PC-9 (cell line): ENCODE measurements around the gene IGSF21. TPM values are rescaled to one million over a fixed set of nuclear protein-coding genes. Genes with fewer than 3 reads are reported as not detected.

ENCODE experiments used
- BruUV-seq: library from RNA; stranded (reverse); fragments of 400-500 nt; replicated peaks from 2 replicates; lab custom pipeline; 2021; lab: Mats Ljungman, UMichigan
- CTCF ChIA-PET: fragments of 300-600 bp; sonication (Branson Sonifier 250); formaldehyde crosslinking; loops from one replicate; lab custom pipeline; 2022; ENCODE audit warnings: antibody characterized with exemption; lab: Charles Lee
- POLR2A ChIA-PET: fragments of 300-600 bp; sonication (Branson Sonifier 250); formaldehyde crosslinking; loops from one replicate; lab custom pipeline; 2022; ENCODE audit warnings: antibody characterized with exemption; ENCODE audit not compliant: unreplicated experiment; lab: Charles Lee
- DNase-seq, 2 experiments: peaks; one replicate each; pipeline versions ENCODE4 v3.0.0 to v3.0.0-alpha.2; 2015 to 2022; ENCODE audit warnings: mixed read lengths in 1 of 2
- H2AFZ ChIP-seq: fragments of 200-600 bp; sonication (generic); 2 replicates; pipeline ENCODE4 v1.8.1; 2017; ENCODE audit warnings: antibody characterized with exemption
- H3F3A ChIP-seq: fragments of 200-600 bp; sonication (generic); 2 replicates; pipeline ENCODE4 v1.8.1; 2017; ENCODE audit warnings: antibody characterized with exemption, mild to moderate bottlenecking, low read depth; ENCODE audit not compliant: insufficient read depth
- H3K27ac ChIP-seq: fragments of 200-600 bp; sonication (generic); 2 replicates; pipeline ENCODE4 v1.6.1; 2016; ENCODE audit warnings: mixed run types
- H3K27me3 ChIP-seq: fragments of 200-600 bp; sonication (generic); 2 replicates; pipeline ENCODE4 v1.6.1; 2016; ENCODE audit warnings: low read depth, mixed run types; ENCODE audit not compliant: insufficient read depth
- H3K36me3 ChIP-seq: fragments of 200-600 bp; sonication (generic); 2 replicates; pipeline ENCODE4 v1.6.1; 2016; ENCODE audit warnings: low read depth, mixed run types
- H3K4me1 ChIP-seq: fragments of 200-600 bp; sonication (generic); replicated peaks from 2 replicates; pipeline ENCODE4 v1.6.1; 2016; ENCODE audit warnings: mixed run types; ENCODE audit not compliant: insufficient read depth
- H3K4me2 ChIP-seq: fragments of 200-600 bp; sonication (generic); 2 replicates; pipeline ENCODE4 v1.6.1; 2017; ENCODE audit warnings: mixed run types
- H3K4me3 ChIP-seq: fragments of 200-600 bp; sonication (generic); 2 replicates; pipeline ENCODE4 v1.6.1; 2016; ENCODE audit warnings: mixed run types
- H3K79me2 ChIP-seq: fragments of 200-600 bp; sonication (generic); 2 replicates; pipeline ENCODE4 v1.6.1; 2017; ENCODE audit warnings: low read depth, mixed run types
- H3K9me2 ChIP-seq: fragments of 200-600 bp; sonication (generic); 2 replicates; pipeline ENCODE4 v1.8.1; 2017; ENCODE audit warnings: mild to moderate bottlenecking; ENCODE audit not compliant: insufficient read depth
- H3K9me3 ChIP-seq: fragments of 200-600 bp; sonication (generic); 2 replicates; pipeline ENCODE4 v1.8.1; 2016; ENCODE audit warnings: low read depth; ENCODE audit not compliant: insufficient read depth
- H4K20me1 ChIP-seq: fragments of 200-600 bp; sonication (generic); 2 replicates; pipeline ENCODE4 v1.8.1; 2017; ENCODE audit not compliant: insufficient read depth
- CTCF ChIP-seq: fragments of 200-600 bp; sonication (generic); conservative IDR thresholded peaks from 2 replicates; pipeline ENCODE4 v1.6.1; 2017; ENCODE audit warnings: mixed run types, antibody characterized with exemption, mild to moderate bottlenecking, moderate library complexity
- EZH2 ChIP-seq: fragments of 200-600 bp; sonication (generic); IDR thresholded peaks from 2 replicates; pipeline ENCODE4 v1.8.0; 2017; ENCODE audit warnings: antibody characterized with exemption, low read depth
- intact Hi-C: fragments of 100-400 bp; cut with micrococcal nuclease; formaldehyde crosslinking; loops from one replicate; pipeline ENCODE4 v1.10.0; 2022; ENCODE audit not compliant: unreplicated experiment
- total RNA-seq: library from RNA; stranded (reverse); gene quantifications from 2 replicates; pipeline ENCODE4 v1.2.3, GENCODE V29; 2021

The IGSF21 gene
- total RNA-seq, 1 experiment from 2014 or later = not detected

- DNase-seq = no peak
- intact Hi-C loops = no loop called here
- no peaks in the 10 kb centered on the region for H3K9me3 ChIP-seq
- H3K79me2 ChIP-seq = no peaks in the 10 kb centered on the region
- H3K4me3 ChIP-seq = no peak overlapping the region
- H3K4me2 ChIP-seq = no peak overlapping the region
- H3K27ac ChIP-seq = no peak overlapping the region
- CTCF ChIA-PET = no interaction called here
- H3K4me1 ChIP-seq = no peaks in the 10 kb centered on the region
- BruUV-seq = no TSS peak
- no peaks in the 10 kb centered on the region for H3K9me2 ChIP-seq
- POLR2A ChIA-PET = no interaction called here
- H3K27me3 ChIP-seq = peaks cover 38% of the 10 kb centered on the region
- H3F3A ChIP-seq = no peaks in the 10 kb centered on the region
- TF ChIP-seq CTCF (no peak), EZH2 (no peak)
- no peak overlapping the region for H2AFZ ChIP-seq
- H3K36me3 ChIP-seq = no peaks in the 10 kb centered on the region
- no peaks in the 10 kb centered on the region for H4K20me1 ChIP-seq
These were observed 163.7 kb downstream of the IGSF21 start for GRCh38 chr1:18271336-18271735.

- Histone ChIP-seq H3K79me2 (no peaks in the 10 kb centered on the region), H3K27me3 (peaks cover 59% of the 10 kb centered on the region), H3K9me3 (no peaks in the 10 kb centered on the region), H4K20me1 (no peaks in the 10 kb centered on the region), H3K9me2 (no peaks in the 10 kb centered on the region), H3K4me2 (no peak overlapping the region), H3K36me3 (no peaks in the 10 kb centered on the region), H3F3A (no peaks in the 10 kb centered on the region), H2AFZ (no peak overlapping the region), H3K4me1 (no peaks in the 10 kb centered on the region), H3K27ac (no peak overlapping the region), H3K4me3 (no peak overlapping the region)
- TF ChIP-seq EZH2 (no peak), CTCF (no peak)
- POLR2A ChIA-PET = no interaction called here
- DNase-seq = no peak
- CTCF ChIA-PET = no interaction called here
- BruUV-seq = no TSS peak
- intact Hi-C loops = no loop called here
These were observed 171.3 kb downstream of the IGSF21 start for GRCh38 chr1:18278946-18279345.

GRCh38 chr1:18279351-18280074 is 171.9 kb downstream of the IGSF21 start:
- no peaks in the 10 kb centered on the region for H4K20me1 ChIP-seq
- DNase-seq = no peak
- ChIA-PET POLR2A (no interaction called here), CTCF (no interaction called here)
- no peaks in the 10 kb centered on the region for H3K4me1 ChIP-seq
- H3K4me2 ChIP-seq = no peak overlapping the region
- H3K27ac ChIP-seq = no peak overlapping the region
- H3K79me2 ChIP-seq = no peaks in the 10 kb centered on the region
- BruUV-seq = no TSS peak
- peaks cover 60% of the 10 kb centered on the region for H3K27me3 ChIP-seq
- no peaks in the 10 kb centered on the region for H3K9me2 ChIP-seq
- no peak for TF ChIP-seq EZH2
- TF ChIP-seq CTCF = no peak
- H3K36me3 ChIP-seq = no peaks in the 10 kb centered on the region
- H3K9me3 ChIP-seq = no peaks in the 10 kb centered on the region
- H2AFZ ChIP-seq = no peak overlapping the region
- intact Hi-C loops = no loop called here
- H3F3A ChIP-seq = no peaks in the 10 kb centered on the region
- H3K4me3 ChIP-seq = no peak overlapping the region
